HG03060 (cell line): ENCODE results near the gene AFDN.

Experiments used
- ATAC-seq: cut with Tn5 transposase; IDR thresholded peaks from one replicate; pipeline ENCODE4 v1.9.1; 2021; ENCODE audit warnings: low read depth, moderate number of reproducible peaks; ENCODE audit not compliant: unreplicated experiment

The AFDN gene

DNA sequence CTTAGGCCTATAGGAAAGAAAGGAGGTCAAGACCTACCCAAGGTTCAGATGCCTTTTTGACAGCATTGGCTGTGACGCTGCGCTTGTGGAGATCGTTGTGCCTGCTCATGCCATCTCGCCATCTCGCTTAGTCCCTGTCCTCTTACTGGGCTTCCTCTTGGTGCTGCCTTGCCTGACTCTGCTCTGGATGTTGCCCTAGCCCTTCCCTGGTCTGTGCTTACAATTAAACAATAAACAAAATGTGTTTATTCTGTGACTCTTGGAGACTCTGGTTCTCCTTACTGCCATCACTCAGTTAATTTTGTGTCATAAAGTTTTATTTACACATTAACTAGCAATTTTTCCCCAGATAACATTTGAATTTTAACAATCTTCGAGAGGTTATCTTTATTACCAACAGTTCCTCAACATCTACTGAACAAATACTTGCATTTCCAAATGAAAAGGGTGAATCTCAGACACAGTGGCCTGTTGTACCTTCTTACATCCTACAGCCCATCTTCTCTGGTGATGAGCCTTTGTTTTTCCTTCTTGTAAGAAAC, 11.6 kb downstream of the AFDN start:
- ATAC-seq, result no peak

- ATAC-seq, result no peak
Observed at GRCh38 chr6:167839343-167839742, 12.6 kb downstream of the AFDN start.

DNA sequence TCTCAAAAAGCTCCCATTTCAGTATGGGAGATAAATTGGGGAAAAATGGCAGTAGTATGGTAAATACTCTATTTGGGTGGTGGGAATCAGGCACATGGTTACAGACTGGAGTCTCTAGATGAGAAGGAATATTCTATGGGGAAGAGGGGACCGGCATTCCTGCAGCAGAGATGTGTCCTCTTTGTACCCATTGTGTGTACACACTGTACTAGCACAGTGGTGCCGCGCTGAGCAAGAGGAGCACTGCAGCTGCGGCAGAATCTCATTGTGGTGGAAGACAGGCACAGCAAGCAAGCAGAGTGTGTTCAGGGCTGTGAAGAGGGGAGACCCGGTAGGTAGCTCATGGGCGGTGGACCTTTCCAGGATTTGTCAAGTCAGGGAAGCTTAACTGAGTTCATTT, 13.0 kb downstream of the AFDN start:
- no peak for ATAC-seq

DNA sequence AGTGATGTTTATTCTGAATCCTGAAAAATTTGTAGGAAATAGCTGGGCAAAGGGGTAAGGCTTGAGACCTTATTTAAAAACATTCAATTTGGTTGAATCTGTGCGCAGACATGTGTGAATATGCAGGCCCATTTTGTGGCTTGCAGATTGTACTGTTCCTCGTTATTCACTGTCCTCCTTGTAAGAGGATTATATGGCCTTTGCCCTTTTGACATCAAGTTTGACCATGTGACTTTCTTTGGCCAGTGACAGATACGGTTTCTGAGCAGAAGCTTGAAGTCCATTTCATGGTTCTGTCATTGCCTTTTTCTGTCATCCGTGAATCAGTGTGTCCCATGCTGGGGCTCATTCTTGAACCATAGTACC, 13.4 kb downstream of the AFDN start:
- no peak for ATAC-seq

GRCh38 chr6:167840526-167841179, 13.9 kb downstream of the AFDN start:
- no peak for ATAC-seq

- no peak for ATAC-seq
Observed at GRCh38 chr6:167841981-167842380, 15.3 kb downstream of the AFDN start.

- ATAC-seq, result no peak
Observed at GRCh38 chr6:167842457-167842856, 15.7 kb downstream of the AFDN start.

- ATAC-seq, result no peak
Observed at GRCh38 chr6:167843023-167843422, 16.3 kb downstream of the AFDN start.

DNA sequence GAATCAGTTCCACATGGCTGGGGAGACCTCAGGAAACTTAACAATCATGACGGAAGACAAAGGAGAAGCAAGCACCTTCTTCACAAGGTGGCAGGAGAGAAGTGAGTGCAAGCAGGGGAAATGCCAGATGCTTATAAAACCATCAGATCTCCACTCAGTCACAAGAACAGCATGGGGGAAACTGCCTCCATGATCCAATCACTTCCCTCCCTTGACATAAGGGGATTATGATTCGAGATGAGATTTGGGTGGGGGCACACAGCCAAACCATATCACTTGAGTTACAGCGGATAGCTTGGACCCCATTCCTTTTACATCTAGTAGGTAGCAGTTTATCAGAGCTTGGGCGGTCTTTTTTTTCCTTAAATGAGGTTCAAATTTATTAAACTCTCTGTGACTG, 19.1 kb downstream of the AFDN start:
- no peak for ATAC-seq

DNA sequence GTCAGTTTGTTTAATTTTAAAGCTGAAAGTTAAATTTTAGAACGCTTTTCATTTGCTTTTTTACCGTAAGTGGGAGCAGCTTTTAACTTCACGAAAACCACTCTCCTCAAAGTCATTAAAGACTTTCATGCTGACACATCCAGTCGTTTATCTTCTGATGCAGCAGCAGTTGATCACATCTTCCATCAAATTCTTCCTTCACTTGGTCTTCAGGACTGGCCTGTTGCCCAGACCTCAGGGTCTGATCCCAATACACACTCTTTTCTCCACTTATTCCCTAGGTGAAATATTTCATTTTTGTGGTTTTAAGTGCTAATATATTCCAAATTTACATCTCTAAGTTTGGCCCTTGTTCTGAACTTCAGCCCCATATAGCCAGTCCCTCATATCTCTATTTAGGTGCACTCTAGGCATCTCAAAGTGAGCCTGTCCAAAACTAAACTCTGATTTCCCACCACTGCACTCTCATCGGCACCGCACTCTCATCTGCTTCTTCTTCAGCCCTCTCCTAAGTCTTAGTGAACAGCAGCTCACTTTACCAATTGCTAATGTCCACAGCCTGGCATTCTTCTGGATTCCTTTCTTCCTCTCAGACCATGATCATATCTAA, 20.4 kb downstream of the AFDN start:
- no peak for ATAC-seq

DNA sequence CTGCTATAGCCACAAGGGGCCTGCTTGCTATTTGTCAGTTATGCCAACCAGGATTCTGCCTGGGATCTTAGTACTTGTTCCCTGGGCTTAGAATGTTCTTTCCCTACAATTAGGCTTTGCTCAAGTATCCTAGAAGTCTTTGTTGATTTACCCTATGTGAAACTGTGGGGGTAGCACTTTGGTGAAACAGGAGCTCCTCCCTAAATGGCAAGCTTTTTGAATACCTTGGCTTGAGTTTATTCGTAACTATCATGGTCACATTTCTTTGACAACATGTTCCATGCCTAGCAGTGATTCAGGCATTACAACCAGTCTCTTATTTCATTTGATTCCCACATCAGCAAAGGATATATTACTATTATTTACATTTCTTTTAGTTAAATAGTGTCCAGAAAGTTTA, 21.2 kb downstream of the AFDN start:
- no peak for ATAC-seq

- ATAC-seq, result no peak
Observed at GRCh38 chr6:167848783-167849182, 22.1 kb downstream of the AFDN start.

GRCh38 chr6:167849846-167850459, 23.2 kb downstream of the AFDN start:
- no peak for ATAC-seq

DNA sequence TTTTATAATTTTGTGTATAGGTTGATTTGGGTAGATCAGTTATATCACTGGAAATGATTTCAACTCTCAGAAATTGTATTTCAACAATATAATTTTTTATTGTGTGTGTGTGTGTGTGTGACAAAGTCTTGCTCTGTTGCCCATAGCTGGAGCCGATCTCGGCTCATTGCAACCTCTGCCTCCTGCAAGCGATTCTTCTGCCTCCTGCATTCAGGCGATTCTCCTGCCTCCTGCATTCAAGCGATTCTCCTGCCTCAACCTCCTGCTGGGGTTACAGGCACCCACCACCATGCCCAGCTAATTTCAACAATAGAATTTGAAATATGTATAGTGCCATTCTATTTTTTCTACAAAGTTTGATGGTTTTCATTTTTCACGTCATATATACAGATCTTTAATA, 24.1 kb downstream of the AFDN start:
- ATAC-seq, result no peak

- ATAC-seq, result no peak
Observed at GRCh38 chr6:167851370-167851952, 24.8 kb downstream of the AFDN start.

- ATAC-seq, result no peak
Observed at GRCh38 chr6:167855825-167856425, 29.2 kb downstream of the AFDN start.

- ATAC-seq, result no peak
Observed at GRCh38 chr6:167856474-167856873, 29.8 kb downstream of the AFDN start.

DNA sequence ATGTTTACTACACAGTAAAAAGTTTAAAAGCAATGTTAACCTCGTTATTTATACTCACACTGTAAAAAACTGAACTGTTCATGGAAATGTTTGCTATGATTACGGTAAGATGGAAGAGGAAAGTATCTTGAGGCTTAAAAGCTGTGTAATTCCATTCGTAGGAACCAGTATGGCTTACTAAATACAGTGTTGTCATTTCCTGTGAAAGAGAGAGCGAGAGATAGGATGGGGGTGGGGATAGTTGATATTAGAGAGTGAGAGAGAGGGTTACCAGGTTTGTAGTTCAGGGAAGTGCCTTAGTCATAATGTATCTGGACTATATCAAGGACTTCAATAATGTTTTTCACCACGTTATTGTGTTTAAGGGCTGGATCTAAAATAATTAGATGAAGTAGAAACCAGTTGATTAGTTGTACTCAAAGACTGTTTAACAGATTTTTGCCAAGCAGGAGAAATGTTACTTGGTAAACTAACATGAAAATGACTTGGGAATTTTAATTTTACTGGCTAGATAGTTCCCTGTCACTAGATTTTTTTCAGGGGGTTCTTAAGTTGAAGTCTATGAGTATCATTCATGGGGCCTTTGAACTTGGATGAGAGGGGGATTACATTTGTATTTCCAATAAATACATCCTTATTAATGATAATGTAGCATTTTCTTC, 30.4 kb downstream of the AFDN start:
- ATAC-seq, result no peak

GRCh38 chr6:167858086-167858591, 31.4 kb downstream of the AFDN start:
- no peak for ATAC-seq

DNA sequence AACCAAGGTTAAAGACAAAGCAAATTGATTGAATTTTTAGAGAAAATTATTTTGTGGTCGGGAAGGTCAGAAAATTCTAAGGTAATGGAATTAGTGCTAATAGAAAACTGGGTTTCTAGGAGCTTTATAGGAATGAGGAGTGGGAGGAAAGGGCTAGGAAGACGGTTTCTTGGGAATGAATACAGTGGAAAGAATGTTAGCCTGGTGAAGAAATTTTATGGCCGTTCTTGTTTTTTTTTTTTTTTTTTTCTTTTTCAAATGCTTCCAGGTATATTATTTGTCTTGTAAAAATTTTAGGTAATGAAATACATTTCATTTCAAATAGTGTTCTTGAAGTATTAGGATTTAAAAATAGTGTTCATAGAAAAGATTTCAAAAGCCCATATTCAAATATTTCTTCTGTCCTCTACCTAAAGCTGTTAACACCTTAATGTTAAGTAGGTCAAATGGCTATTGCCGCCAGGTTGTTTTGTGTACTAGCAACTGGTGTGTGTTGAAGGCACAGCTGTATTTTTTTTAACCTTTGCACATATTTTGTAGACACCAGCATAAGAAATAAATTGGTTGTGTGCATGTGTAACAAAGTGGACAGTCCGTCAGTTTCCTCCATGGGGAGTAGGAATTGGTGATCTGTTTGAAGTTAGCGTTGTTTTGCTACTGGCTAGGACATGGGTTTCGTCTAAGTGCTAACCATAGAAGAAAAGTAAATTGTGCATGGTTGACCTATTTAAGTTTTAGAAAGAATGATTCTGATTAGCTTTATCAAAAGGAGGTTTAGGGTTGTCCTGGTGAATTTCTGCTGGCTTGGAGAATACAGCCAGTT, 32.3 kb downstream of the AFDN start:
- ATAC-seq, result no peak
